ENCODE data around the gene GPATCH2L. TPM values are rescaled to one million over a fixed set of nuclear protein-coding genes. Genes with fewer than 3 reads are reported as not detected.

Gene GPATCH2L
- total RNA-seq, 4 donors from 2014 or later = 47.1 to 67.1 (median 58.4) TPM

DNA sequence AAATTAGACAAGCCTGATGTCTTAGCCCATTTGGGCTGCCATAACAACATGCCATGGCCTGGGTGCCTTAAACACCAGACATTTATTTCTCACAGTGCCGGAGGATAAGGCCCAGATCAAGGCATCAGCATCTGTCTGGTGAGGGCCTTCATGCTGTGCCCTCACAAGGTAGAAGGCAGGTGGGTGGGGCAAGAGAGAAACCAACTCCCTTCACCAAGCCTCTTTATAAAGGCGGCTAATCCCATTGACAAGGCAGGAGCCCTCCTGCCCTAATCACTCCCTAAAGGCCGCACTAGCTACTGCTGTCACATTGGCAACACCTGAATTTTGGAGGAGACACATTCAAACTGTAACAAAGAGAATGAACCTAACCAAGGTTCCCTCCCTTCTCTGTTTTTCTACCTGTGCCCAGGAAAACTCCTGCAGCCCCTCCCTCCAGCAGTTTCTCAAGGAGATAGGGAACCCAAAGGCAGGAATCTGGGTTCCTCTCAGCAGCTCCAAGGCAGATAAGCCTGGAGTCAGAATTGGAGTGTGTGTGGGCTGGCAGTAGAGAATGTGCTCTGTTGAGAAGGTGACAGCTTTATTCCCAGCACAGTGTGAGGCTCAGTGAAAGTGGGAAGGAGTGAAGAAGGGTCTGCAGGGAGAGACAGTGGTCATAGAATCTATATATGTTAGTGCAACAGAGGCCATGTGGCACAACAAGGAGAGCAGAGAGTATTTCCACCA is 21.7 kb upstream of the GPATCH2L start:
- TF ChIP-seq, protein P1, sequence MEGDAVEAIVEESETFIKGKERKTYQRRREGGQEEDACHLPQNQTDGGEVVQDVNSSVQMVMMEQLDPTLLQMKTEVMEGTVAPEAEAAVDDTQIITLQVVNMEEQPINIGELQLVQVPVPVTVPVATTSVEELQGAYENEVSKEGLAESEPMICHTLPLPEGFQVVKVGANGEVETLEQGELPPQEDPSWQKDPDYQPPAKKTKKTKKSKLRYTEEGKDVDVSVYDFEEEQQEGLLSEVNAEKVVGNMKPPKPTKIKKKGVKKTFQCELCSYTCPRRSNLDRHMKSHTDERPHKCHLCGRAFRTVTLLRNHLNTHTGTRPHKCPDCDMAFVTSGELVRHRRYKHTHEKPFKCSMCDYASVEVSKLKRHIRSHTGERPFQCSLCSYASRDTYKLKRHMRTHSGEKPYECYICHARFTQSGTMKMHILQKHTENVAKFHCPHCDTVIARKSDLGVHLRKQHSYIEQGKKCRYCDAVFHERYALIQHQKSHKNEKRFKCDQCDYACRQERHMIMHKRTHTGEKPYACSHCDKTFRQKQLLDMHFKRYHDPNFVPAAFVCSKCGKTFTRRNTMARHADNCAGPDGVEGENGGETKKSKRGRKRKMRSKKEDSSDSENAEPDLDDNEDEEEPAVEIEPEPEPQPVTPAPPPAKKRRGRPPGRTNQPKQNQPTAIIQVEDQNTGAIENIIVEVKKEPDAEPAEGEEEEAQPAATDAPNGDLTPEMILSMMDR (IDR thresholded peaks at IDR 0.05; ENCODE audit: low read depth) = no peak

GRCh38 chr14:76131071-76131965 is 20.4 kb upstream of the GPATCH2L start:
- TF ChIP-seq, protein P1 (IDR thresholded peaks at IDR 0.05; ENCODE audit: low read depth) = no peak

GRCh38 chr14:76133103-76133502 is 18.6 kb upstream of the GPATCH2L start:
- TF ChIP-seq, protein P1 (IDR thresholded peaks at IDR 0.05; ENCODE audit: low read depth) = no peak

DNA sequence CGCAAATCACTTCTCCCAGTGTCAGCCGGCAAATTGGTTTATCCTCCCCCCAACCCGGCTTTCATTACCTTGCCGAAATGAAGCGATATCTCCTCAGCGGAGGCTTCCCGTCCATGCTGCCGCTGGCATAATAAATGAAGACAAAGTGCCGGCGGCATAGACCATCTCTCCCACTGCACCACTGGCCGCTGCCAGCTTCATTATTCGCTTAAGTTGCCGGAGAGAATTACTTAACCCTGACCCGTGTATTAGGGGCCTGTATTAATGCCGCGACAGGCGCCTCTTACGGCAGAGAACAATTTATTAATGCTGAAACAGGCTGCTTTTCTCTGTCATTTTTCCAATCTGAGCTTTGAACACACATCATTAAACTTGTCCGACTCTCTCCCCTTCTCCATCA is 17.5 kb upstream of the GPATCH2L start:
- TF ChIP-seq, protein P1 (IDR thresholded peaks at IDR 0.05; ENCODE audit: low read depth) = no peak

- TF ChIP-seq, protein P1 (IDR thresholded peaks at IDR 0.05; ENCODE audit: low read depth) = no peak
These were observed 16.0 kb upstream of the GPATCH2L start for GRCh38 chr14:76135722-76136121.

- TF ChIP-seq, protein P1 (IDR thresholded peaks at IDR 0.05; ENCODE audit: low read depth) = no peak
These were observed 15.1 kb upstream of the GPATCH2L start for GRCh38 chr14:76136476-76137110.
